Naive B cell (primary cell): ENCODE data around the gene PDE4A. TPM values are rescaled to one million over a fixed set of nuclear protein-coding genes. Genes with fewer than 3 reads are reported as not detected.
A peak's percentile ranks its signal among the peaks of the same experiment; 100 is the strongest.

Experiments
- ATAC-seq, 2 donors: fragments of 150-1000 bp; cut with Tn5 transposase; 2 replicates each; pipeline ENCODE4 v1.10.0; 2021; ENCODE audit warnings: low read depth in 2 of 2, mild to moderate bottlenecking in 2 of 2, moderate library complexity in 2 of 2
- DNase-seq: peaks from one replicate; pipeline ENCODE4 v3.0.0; 2022
- H3K27ac Mint-ChIP-seq, 6 donors: one replicate each; pipeline ENCODE4 v1.8.0; 2020 to 2022; ENCODE audit warnings: mild to moderate bottlenecking in 6 of 6, mixed read lengths in 6 of 6, moderate library complexity in 5 of 6, inconsistent platforms in 2 of 6
- H3K27me3 Mint-ChIP-seq, 3 donors: one replicate each; pipeline ENCODE4 v1.8.0; 2021 to 2022; ENCODE audit warnings: mixed read lengths in 3 of 3, mild to moderate bottlenecking in 1 of 3
- H3K36me3 Mint-ChIP-seq, 2 donors: one replicate each; pipeline ENCODE4 v1.8.0; 2020 to 2022; ENCODE audit warnings: mixed read lengths in 2 of 2, inconsistent platforms in 1 of 2, mild to moderate bottlenecking in 1 of 2
- H3K4me1 Mint-ChIP-seq, 3 donors: one replicate each; pipeline ENCODE4 v1.8.0; 2020 to 2022; ENCODE audit warnings: mixed read lengths in 3 of 3, inconsistent platforms in 1 of 3, mild to moderate bottlenecking in 1 of 3, moderate library complexity in 1 of 3
- H3K4me3 Mint-ChIP-seq, 8 donors: one replicate each; pipeline ENCODE4 v1.8.0; 2020 to 2022; ENCODE audit warnings: mild to moderate bottlenecking in 8 of 8, mixed read lengths in 8 of 8, moderate library complexity in 8 of 8, inconsistent platforms in 2 of 8
- H3K9me3 Mint-ChIP-seq, 7 donors: one replicate each; pipeline ENCODE4 v1.8.0; 2020 to 2022; ENCODE audit warnings: mixed read lengths in 7 of 7, mild to moderate bottlenecking in 5 of 7, inconsistent platforms in 2 of 7, moderate library complexity in 1 of 7
- polyA plus RNA-seq, 6 donors: library from polyadenylated mRNA; unstranded; fragments of 300-500 nt; fragmentation: Illumina TruSeq; gene quantifications; one replicate each; pipeline ENCODE4 v1.2.3, GENCODE V29; 2021; ENCODE audit warnings: low read depth in 6 of 6

The PDE4A gene
- polyA plus RNA-seq, 6 donors from 2014 or later, result 0.17 to 2.8 (median 0.25) TPM; not detected in 1

DNA sequence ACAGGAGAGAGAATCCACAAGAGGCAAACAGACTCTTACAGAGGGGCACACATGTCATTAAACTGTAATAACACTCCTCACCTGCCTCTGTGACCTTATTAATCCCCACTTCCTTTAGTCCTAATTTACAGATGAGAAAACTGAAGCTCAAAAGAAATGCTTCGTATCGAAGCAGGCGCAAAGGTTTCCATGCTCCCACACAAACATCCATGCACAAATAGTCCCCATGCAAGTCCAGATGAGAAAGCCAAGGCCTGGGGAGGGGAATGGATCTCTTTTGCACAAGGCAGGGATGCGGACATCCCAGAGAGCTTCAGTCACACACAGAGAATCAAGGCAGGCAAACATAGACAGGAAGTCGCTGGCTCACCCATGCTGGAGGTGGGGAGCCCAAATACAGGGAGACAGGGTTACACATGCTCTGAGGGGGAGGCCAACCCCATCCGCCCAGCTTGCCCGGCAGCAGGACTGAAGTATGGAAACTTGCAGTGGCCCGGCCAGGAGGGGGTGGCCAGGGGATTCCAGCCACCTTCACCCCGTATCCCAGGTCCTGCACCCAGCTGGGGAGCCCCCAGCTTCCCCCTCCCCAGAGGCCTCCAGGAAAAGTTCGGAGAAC, 96.4 kb downstream of the PDE4A start:
- H3K27ac Mint-ChIP-seq, result peak overlapping the region in 1 of 6 donors; percentile 59
- peak overlapping the region in 5 of 8 donors; percentile 16 to 80 (median 70) for H3K4me3 Mint-ChIP-seq
- peaks cover 0 to 7% of the 10 kb centered on the region in 2 donors for H3K36me3 Mint-ChIP-seq
- H3K9me3 Mint-ChIP-seq, result peaks cover 0 to 2% (median 0%) of the 10 kb centered on the region in 7 donors
- H3K4me1 Mint-ChIP-seq, result peaks cover 25 to 27% (median 26%) of the 10 kb centered on the region in 3 donors
- ATAC-seq (no peak), DNase-seq (no peak)
- H3K27me3 Mint-ChIP-seq, result peaks cover 44 to 74% (median 67%) of the 10 kb centered on the region in 3 donors

DNA sequence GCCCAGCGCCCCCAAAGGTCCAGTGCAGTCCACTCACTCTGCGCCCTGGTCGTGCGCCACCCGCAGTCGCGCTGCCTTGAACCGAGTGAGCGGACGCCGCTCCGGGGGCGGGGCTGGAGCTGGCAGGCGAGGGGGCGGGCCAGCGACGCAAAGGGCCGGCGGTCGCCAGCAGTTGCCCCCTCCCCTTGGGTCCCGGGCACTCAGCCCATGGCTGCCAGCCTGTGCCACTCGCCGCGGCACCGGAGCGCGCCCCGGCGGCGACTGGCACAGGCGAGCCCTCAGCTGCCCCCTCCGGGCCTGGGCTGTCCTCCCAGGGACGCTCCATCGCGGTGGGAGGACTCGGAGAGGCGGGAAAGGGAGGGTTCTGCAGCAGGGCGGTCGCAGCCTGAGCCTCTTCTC, 97.0 kb downstream of the PDE4A start, which contains the start of gene S1PR5:
TSS of gene S1PR5 (minus strand) at position 87 of the 399 bp plus-strand sequence. CDS start 2,436 bp downstream, outside the sequence.
- DNase-seq (no peak), ATAC-seq (peak in 1 of 2 donors; percentile 4)
- Mint-ChIP-seq H3K9me3 (peaks cover 0 to 2% (median 0%) of the 10 kb centered on the region in 7 donors), H3K4me3 (peak within 1 kb of the TSS in 7 of 8 donors; percentile 3 to 86 (median 73)), H3K36me3 (peaks cover 0 to 7% of the 10 kb centered on the region in 2 donors), H3K27ac (peak within 1 kb of the TSS in 3 of 6 donors; percentile 33 to 59 (median 44)), H3K4me1 (peaks cover 25 to 27% (median 26%) of the 10 kb centered on the region in 3 donors), H3K27me3 (peaks cover 44 to 74% (median 67%) of the 10 kb centered on the region in 3 donors)

DNA sequence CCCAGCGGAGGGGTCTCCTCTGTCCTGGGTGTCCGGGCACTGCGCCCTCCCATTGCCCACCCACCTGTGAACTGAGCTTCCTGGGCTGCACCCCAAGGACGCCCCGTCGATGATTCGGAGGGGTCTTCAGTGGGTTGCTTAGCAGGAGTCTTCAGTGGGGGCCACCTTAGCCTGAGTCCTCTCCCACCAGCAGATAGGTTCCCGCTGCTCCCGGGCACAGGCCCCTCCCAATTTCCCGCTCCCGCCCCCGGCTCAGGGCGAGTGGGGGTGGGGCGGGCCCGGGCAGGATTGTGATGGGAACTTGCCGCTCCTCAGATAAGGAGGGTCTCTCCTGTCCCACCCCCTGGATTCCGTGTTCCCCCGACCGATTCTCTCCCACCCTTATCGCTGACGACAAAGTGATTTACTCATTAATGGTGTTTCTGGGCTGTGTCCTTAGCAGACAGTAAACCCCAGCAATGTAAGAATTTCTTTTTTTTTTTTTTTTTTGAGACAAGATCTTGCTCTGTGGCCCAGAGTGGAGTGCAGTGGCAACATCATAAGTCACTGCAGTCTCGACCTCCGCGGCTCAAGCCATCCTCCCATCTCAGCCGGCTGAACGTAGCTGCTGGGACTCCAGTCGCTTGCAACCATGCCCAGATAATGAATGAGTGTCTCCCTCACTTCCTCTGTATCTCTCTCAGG, 97.6 kb downstream of the PDE4A start:
- peak; percentile 29 to 34 for ATAC-seq
- Mint-ChIP-seq H3K4me1 (peaks cover 25 to 27% (median 26%) of the 10 kb centered on the region in 3 donors), H3K27me3 (peaks cover 43 to 68% (median 63%) of the 10 kb centered on the region in 3 donors), H3K4me3 (peak overlapping the region in 7 of 8 donors; percentile 3 to 86 (median 73)), H3K27ac (peak overlapping the region in 2 of 6 donors; percentile 33), H3K36me3 (peaks cover 0 to 7% of the 10 kb centered on the region in 2 donors), H3K9me3 (peaks cover 0 to 2% (median 0%) of the 10 kb centered on the region in 7 donors)
- no peak for DNase-seq

DNA sequence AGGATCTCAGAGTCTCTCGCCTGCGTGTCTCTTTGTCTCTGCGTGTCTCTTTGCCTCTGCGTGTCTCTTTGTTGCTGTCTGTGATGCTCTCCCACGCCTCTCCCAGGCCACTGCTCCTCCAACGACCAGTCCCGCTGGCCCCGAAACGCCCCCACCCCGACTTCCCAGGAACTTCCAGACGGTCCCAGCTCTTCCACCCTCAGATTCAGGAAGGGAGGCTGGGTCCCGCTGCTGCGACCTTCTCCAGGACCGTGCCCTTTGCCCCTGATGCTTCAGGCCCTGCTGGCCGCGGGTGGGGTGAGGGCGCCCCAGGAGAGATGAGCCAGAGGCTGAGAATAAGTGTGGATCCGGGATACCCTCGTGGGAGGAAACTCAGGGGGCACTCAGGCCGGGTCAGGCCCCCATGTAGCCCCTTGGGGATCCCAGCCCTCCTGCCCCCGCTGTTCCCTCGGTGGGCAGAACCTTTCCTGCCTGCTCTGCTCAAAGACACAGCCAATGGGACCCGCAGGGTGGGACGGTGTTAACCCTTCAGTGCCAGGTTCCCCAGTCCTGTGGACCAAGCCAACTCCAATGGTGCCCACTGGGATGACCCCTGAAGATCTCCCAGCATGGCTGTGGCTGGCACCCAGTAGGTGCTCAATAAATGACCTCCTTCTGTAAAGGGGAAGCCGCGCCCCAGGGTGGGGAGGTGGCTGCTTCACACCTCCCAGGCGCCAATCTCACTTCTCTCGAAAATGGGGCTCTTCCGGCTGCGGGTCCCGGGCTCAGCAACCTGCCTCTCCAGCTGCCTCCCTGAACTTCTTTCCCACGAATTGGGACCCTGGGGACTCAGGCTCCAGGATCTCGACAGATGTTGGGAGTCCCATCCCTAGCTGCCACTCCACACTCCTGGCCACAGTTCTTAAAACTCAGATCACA, 98.4 kb downstream of the PDE4A start:
- H3K4me1 Mint-ChIP-seq, result peaks cover 23 to 27% (median 25%) of the 10 kb centered on the region in 3 donors
- H3K36me3 Mint-ChIP-seq, result peaks cover 0 to 7% of the 10 kb centered on the region in 2 donors
- peak overlapping the region in 7 of 8 donors; percentile 3 to 86 (median 76) for H3K4me3 Mint-ChIP-seq
- peaks cover 35 to 60% (median 55%) of the 10 kb centered on the region in 3 donors for H3K27me3 Mint-ChIP-seq
- ATAC-seq (peak; percentile 45 to 47), DNase-seq (no peak)
- H3K9me3 Mint-ChIP-seq, result peaks cover 0 to 2% (median 0%) of the 10 kb centered on the region in 7 donors
- H3K27ac Mint-ChIP-seq, result peak overlapping the region in 1 of 6 donors; percentile 21

Other genes starting within 250 kb of the PDE4A start
- 10 to 100 TPM; 13.9 to 56.7 (median 31.3) TPM for gene DNMT1, start 225.6 kb upstream of the PDE4A start, polyA plus RNA-seq
- under 1 TPM in 4 of 6 donors, not detected in 2; 0.06 to 0.21 (median 0.16) TPM for gene S1PR2, start 189.2 kb upstream of the PDE4A start, polyA plus RNA-seq
- gene MRPL4, start 168.3 kb upstream of the PDE4A start, polyA plus RNA-seq, result 10 to 100 TPM; 23.7 to 34.3 (median 27.4) TPM
- 1 to 10 TPM in 5 of 6 donors, not detected in 1; 2.5 to 4.9 (median 3.8) TPM for gene ICAM1, start 149.4 kb upstream of the PDE4A start, polyA plus RNA-seq
- not detected for gene ICAM4, start 133.6 kb upstream of the PDE4A start, polyA plus RNA-seq
- gene ICAM5, start 130.6 kb upstream of the PDE4A start, polyA plus RNA-seq, result not detected
- under 1 TPM in 2 of 6 donors, not detected in 4; 0.73 to 0.86 TPM for gene ZGLP1, start 110.7 kb upstream of the PDE4A start, polyA plus RNA-seq
- 10 to 100 TPM; 12.9 to 36.6 (median 15.5) TPM for gene FDX2, start 104.5 kb upstream of the PDE4A start, polyA plus RNA-seq
- 10 to 100 TPM; 12.0 to 25.0 (median 15.0) TPM for gene RAVER1, start 87.0 kb upstream of the PDE4A start, polyA plus RNA-seq
- gene ICAM3, start 80.9 kb upstream of the PDE4A start, polyA plus RNA-seq, result 100 to 1,000 TPM; 156 to 235 (median 200) TPM
- 10 to 100 TPM; 26.1 to 67.7 (median 48.5) TPM for gene TYK2, start 40.0 kb upstream of the PDE4A start, polyA plus RNA-seq
- 10 to 100 TPM; 43.9 to 73.1 (median 53.9) TPM for gene CDC37, start 17.0 kb upstream of the PDE4A start, polyA plus RNA-seq
- gene KEAP1, start 82.8 kb downstream of the PDE4A start, polyA plus RNA-seq, result 1 to 10 TPM in 5 of 6 donors, under 1 TPM in 1; 0.18 to 9.8 (median 7.7) TPM
- gene S1PR5, start 96.9 kb downstream of the PDE4A start, polyA plus RNA-seq, result under 1 TPM in 5 of 6 donors, not detected in 1; 0.24 to 0.96 (median 0.75) TPM
- gene ATG4D, start 123.4 kb downstream of the PDE4A start, polyA plus RNA-seq, result 10 to 100 TPM in 2 of 6 donors, 1 to 10 TPM in 4; 1.7 to 20.7 (median 9.4) TPM
- 10 to 100 TPM; 10.6 to 47.6 (median 16.5) TPM for gene KRI1, start 145.5 kb downstream of the PDE4A start, polyA plus RNA-seq
- 100 to 1,000 TPM; 110 to 209 (median 153) TPM for gene CDKN2D, start 148.4 kb downstream of the PDE4A start, polyA plus RNA-seq
- under 1 TPM in 2 of 6 donors, not detected in 4; 0.66 to 0.94 TPM for gene AP1M2, start 166.8 kb downstream of the PDE4A start, polyA plus RNA-seq
- 100 to 1,000 TPM; 290 to 499 (median 313) TPM for gene SLC44A2, start 205.0 kb downstream of the PDE4A start, polyA plus RNA-seq
- 10 to 100 TPM; 34.2 to 95.0 (median 71.6) TPM for gene ILF3, start 233.8 kb downstream of the PDE4A start, polyA plus RNA-seq